CD4-positive, alpha-beta T cell treated with Interleukin-4 for 4 hours (primary cell): ENCODE results near the gene CACNA1B.

Experiments used
- DNase-seq: peaks from one replicate; pipeline ENCODE4 v3.0.0-alpha.2; 2020

The CACNA1B gene

DNA sequence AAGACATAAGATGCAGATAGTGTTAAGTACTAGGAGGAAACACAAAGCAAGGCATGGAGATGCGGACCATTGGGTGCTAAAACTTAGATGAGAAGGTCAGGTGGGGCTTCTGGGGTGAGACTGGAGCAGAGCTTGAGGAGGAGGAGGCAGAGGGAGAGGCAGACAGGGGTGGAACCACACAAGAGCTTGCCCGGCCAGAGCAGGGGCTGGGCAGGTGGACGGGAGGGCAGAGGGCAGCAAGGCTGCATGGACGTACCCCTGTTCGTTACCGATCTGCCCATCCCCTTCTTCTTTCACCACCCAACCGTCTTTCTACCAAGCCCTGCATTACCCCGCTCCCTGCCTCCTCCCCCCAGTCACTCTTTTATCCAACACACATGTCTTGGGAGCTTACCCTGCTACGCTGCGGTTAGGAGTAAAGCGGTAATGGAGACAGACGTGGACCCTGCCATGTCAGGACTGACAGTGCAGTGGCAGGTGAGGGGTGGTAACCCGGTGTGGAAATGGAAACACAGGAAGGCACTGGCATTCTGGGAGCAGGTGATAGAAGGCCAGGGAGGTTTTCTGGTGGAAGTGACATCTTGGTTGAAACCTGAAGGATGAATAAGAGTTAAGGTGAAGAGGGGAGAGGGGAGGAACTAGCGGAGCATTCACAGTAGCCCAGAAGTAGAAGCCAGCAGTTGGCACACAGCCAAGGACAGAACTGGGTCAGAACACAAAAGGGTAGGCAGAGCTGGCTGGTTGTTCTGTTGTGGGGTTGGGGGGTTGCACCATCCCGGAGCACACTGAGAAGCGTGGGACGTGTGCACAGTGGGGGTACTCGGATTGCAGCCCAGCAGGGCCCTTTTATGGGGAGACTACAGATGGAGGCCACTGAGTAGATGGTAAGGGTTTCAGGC, 167.2 kb downstream of the CACNA1B start:
- DNase-seq = no peak

DNA sequence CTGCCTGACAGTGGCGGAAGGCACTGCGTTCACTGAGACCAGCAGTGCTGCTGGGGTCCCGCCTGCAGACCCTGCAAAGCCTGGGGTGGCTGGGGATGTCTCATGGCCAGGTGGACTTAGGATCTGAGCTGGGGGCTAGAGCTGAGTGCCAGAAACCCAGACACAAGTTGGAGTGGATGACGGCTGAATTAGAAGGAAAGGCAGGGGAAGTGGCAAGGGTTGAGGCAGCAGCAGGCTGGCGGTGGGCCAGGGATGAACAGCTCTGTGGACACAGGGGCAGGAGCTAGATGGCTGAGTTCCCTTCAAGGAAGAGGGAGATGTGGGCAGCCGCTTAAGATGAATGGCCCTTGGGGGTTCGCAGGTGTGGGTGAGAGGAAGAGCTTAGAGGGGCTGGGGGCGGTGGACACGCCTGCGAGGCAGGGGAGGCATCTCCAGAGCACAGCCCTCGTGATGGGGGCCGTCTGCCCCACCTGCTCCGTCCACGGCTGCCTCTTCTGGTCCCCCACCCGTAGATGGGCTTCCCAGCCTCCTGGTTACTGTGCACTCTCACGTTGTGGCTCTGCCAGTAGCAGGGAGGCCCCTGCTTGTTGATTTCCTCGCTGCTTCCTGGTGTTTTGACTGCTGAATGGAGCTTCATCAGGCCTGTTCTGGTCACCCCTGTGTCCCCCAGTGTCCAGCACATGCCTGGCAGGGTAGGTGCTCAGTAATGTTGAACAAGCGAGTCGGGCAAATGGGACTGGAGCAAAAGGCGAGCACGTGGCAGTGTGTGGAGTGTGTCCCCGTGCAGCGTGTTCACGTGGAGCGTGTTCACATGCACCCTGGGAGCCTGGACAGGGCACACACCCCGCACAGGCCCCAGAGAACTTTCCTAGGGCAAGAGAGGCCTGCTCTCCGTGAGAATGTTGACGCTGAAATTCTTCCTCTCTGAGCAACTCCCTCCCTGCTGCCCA, 168.2 kb downstream of the CACNA1B start:
- no peak for DNase-seq

DNA sequence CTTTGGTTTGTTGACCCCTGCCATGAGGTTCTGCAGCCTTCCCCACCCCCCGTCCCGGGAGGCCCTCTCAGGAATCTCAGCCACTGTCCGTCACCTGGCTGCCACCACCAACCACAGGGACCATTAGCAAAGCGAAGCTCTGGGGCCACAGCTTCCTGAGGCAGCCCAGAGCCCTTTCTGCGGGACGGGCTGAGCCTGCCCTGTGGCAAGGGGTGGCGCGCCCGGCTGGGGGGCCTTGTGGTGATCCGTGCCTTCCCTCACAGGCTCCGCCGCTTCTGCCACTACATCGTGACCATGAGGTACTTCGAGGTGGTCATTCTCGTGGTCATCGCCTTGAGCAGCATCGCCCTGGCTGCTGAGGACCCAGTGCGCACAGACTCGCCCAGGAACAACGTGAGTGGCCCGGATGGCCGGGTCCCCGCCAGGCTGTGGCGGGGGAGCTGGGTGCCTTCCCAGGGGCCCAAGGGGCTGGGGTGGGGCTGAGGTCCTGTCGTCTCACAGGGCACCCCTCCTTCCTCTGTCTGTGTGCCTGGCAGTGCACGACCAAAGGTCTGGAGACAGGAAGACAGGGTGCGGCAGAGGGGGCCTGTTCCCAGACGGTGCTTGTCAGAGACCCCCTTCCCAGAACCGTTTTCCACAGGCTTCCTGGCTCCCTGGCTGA, 169.2 kb downstream of the CACNA1B start:
- DNase-seq = no peak

DNA sequence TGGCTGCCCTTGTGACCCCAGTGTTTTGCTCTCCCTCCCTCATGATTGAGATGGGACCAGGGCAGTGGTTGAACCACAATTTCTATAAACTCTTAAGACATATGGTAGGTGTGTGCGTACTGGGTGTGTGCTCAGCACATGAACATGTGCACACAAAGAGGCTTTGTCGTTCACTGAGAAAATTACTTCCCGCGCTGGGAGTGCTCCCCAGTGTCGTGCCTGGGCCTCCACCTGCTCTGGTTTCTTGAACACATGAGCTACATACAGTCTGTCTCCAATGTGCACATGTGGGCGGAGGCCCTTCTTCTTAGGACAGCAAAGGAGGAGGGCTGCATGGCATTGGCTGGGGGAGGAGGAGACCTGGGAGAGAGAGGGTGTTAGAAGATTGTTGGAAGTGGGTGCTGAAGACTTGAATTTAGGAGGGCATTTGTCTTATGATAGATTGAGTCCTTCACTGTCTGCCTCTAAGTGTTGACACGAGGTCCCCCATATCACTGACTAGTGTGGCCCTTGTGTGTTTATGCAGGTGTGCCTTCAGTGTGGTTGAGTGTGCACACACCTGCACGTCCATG, 170.0 kb downstream of the CACNA1B start:
- no peak for DNase-seq

DNA sequence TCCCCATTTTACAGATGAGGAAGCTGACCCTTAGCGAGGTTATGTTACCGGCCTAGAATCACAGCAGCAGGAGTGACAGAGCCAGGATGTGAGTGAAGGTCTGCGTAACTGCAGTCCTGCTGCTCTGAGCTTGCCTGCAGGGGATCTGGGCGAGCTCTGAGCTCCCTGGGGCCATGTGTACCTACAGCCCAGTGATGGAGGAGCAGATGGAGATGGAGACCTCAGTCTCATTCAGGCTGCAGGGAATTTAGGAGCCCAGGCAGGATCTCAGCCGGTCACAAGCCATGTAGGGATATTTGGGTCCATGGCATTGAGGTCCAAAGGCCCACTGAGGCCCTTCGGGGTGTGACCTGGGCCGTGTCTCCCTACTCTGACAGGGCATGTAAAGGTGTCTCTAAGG, 170.6 kb downstream of the CACNA1B start:
- DNase-seq = no peak

DNA sequence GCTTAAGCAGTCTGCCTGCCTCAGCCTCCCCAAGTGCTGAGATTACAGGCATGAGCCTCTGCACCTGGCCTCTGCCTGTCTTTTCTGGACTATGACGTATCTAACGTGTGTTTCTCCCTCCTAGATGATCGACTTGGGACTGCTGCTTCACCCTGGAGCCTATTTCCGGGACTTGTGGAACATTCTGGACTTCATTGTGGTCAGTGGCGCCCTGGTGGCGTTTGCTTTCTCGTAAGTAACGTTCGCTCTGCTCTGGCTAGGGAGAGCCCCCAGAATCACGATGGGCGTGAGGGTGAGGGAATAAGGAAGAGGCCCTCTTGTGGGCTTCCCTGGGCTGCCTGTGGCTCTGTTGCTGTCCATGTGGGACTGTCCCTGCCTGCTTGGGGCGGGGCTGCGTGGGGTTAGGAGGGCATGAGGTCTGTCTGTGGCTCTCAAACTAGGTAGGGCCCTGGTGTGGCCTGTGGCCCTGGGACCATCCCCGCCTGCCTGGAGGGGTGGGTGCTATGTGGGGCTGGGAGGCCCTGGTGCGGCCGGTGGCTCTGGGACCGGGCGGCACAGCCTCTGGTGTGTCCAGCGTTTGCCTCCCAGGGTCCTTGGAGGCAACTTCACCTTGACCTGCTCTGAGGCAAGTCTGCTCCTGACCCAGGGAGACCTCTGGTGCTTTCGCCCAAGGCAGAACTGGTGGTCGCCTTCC, 171.7 kb downstream of the CACNA1B start:
- DNase-seq = no peak

DNA sequence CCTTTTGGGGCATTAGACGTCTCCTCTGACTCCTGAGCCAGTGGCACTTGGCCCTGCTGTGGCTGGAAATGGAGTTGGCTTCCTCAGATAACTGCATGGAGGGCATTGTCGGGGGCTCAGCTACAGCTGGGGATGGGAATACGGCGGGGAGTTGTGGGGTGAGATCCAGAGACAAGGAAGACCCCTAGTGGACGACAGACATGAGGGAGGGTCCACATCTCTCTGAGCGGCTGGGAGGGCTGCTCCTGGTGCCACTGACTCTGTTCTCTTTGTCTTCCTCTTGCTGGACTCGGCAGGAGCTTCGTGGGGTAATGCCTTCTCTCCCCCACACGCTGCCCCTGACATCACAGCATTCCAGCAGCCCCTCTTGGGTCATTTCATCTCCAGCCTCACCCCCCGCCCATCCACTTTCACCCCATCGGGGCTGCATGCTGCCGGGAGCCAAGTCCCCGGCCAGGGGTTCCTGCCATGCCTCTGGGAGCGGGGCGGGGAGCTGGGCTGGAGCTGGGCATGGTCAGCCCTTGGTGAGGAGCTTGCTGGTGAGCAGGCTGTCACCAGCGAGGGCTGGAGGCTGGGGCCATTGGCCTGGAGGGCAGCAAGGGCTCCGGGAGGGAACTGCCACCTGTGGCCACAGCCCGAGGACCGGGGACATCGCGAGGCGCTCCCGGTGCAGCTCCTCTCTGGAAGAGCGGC, 172.3 kb downstream of the CACNA1B start:
- DNase-seq = no peak

DNA sequence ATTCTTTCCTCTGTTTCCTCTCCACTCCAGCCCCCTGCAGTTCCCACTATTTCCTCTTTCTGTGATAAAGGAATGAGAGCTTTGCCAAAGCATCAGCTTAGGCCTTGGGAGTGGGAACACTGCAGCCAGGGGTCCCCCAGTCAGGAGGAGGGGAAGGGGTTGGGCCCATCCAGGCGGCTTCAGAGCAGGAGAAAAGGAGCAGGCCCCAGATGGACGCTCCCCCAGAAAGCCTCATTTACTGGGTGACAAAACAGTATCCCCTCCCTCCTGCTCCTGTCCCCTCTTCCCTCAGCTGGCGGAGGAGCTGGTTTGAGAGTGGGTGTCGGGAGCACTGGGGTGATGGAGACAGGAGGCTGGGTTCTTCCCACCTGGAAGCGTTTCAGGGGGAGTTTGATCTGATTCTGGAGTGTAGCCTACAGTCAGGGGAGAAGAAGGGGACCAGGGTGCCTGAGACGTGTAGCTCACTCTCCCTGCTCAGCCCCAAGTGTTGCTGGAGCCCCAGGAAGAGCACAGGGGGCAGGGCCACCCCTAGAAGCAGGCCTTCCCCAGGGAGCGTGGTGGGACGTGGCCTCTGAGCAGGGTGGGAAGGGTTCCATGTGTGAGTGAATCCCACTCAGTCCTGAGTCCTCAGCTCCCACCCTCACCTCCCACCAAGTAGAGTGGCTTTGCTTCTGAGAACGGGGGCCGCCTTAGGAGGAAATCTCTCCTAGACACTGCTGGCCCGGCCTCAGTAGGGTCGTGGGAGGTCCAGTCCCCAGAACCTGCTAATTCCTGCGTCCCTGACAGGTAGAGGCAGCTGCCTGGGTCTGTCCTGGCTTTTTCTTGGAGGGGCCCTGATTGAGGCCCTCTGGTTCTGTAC, 173.1 kb downstream of the CACNA1B start:
- no peak for DNase-seq

DNA sequence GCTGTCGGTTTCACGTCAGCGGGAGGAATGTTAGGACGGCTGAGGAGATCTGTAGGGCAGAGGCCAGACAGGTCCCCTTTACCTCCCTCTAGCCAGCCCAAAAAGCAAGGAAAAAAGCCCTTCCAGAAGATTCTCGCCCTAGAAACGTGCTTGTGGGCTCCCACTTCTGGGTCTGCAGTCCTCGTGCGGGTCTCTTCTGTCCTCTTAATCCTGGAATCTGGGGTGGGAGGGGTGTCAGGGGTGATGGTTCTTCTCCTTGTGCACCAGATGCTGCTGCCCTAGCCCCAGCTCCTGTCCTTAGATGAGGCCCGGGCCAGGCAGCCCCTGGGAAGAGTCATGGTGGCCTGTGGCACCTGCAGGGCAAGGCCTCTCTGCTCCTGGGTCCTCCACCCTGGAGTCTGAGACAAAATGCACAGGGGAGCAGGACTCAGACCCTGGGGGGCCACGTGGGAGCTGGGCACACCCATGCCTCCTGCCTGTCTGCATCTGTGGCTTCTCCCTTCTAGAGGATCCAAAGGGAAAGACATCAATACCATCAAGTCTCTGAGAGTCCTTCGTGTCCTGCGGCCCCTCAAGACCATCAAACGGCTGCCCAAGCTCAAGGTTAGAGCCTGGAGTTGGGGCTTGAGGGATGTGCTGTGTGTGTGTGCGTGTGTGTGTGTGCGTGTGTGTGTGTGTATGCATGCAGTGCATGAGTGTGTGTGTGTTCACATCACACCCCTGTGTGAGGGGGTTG, 174.2 kb downstream of the CACNA1B start:
- DNase-seq = no peak

DNA sequence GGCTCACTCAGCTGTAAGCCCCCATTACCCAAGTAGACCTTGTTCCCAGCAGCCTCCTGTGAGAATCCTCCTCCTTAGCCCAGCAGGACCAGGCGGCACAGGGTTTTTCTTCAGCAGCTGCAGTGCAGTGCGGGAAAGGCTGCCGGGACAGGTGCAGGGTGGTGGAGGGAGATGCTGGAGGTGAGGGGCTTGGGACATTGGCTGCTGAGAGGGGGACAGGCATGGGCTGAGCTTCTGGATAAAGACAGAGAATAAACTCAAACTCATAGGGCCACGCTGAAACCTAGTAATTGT, 174.7 kb downstream of the CACNA1B start:
- no peak for DNase-seq

DNA sequence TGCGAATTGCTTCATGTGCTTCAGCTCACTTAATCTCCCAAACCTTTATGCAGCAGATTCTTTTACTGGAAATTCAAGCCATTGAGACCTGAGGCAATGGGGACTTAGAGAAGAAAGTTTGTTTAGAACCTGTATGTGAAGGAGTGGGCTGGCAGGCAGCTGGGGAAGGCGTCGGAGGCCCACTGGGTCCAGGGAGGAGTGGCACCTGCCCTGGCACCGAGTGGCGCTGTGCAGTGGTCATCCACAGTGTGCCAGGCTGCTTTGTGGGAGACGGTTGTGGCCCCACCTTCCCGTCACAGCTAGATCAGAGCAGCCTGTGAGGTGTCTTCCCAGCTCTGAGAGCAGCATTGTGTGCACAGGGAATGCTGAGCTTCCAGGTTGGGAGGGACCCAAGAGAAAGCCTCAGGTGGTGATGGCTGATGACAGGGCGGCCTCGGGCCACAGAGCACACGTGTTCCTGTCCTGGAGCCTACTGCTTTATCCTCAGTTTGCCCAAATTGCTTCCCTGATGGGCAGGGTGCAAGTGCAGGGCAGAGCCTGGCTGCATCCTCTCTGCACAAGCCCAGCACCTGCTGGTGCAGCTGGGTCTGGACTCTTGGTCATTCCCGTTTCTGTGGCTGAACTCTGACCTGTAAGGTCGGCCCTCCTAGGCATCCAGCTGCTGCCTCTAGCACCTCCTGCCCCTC, 175.2 kb downstream of the CACNA1B start:
- no peak for DNase-seq

DNA sequence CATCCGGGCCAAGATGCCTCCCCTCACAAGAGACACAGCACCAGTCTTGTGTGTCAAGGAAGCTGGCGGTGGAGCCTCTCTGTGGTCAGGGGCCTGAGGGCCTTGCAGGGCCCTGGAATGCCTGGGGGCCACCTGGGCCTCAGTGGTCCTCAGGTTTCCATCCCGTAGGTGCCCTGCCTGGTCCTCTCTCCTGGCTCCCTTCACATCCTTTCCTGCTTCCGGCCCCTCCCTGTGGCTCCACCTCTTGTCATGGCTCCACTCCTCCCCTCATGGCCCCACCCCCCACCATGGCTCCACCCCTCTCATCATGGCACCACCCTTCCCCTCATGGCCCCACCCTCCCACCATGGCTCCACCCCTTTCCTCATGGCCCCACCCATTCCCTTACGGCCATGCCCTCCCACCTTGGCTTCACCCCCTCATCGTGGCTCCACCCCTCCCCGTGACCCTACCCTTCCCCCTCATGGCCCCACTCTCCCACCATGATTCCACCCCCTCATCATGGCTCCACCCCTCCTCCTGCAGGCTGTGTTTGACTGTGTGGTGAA, 175.8 kb downstream of the CACNA1B start:
- no peak for DNase-seq

DNA sequence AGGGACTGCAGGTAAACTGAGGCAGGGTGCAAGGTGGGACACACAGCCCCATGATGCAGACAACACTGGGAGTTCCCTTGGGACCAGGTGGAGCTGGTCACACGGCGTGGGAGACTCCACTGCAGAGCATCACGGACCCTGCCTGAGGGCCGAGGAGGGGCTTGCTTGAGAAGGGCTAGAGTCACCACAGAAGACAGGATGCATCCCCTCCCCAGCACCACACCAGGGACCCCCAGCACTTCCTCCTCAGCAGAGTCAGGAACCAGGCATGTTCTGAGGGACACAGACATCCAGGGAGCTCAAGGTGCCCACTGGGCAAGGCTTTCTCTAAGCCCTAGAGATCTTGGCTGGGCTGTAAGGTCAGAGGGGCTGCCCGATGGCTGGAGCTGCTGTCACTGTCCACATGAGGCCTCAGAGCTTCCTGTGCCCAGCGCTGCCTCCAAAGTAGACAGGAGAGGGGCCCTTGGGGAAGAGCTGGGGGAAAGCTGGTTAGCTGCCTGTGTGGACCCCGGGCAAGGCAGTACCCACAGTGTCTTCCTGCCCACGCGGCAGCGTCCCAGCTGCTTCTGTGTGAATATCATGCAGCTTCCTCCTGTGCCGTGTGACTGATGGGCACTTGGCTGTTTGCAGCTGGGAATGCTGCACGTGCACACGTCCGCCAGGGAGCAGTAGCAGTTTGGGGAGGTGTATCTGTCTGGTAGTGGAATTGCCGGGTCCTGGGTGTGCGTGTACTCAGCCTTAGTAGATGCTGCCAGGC, 176.6 kb downstream of the CACNA1B start:
- no peak for DNase-seq

DNA sequence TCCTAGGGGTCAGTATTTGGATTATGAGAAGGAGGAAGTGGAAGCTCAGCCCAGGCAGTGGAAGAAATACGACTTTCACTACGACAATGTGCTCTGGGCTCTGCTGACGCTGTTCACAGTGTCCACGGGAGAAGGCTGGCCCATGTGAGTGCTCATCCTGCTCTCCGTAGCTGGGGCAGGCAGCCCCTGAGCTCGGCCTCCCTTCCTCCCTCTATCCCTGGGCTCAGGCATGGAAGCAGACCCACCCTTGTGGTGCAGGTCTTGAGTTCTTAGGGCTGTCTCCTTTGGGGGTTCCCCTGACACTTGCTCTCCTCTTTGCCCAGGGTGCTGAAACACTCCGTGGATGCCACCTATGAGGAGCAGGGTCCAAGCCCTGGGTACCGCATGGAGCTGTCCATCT, 180.1 kb downstream of the CACNA1B start:
- DNase-seq = no peak

DNA sequence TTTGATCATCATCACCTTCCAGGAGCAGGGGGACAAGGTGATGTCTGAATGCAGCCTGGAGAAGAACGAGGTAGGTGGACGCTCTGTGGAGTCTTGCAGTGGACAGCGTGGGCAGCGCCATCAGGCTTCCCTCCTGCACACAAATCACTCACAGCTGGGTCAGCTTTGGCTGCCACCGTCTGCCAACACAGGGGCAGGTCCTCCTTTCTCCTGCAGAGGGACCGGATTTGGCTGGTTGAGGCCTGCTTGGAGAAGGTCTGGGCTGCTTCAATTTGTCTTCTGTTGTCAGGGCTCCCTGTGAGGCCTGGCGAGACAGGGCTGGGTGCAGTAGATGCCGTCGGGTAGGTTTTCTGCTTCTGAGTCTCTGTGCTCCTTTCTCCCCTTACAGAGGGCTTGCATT, 180.6 kb downstream of the CACNA1B start:
- no peak for DNase-seq

DNA sequence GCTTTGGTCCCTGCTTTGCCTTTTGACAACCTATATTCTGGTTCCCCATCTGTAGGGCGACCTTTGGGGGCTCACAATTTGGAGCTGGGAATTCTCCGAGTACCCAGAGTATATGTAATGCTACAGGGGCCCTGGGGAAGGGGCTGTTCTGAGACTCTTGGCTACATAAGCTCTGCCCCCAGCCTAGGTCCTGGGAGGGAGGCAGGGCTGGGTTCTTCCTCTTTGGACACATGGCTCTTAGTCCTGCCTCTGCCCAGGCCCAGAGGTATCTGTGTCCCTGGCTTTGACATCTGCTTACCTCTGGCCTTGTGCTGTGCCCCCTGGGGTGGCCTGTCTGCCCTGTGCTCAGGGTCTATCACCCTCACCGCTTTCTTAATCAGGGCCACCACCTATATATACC, 181.6 kb downstream of the CACNA1B start:
- no peak for DNase-seq

DNA sequence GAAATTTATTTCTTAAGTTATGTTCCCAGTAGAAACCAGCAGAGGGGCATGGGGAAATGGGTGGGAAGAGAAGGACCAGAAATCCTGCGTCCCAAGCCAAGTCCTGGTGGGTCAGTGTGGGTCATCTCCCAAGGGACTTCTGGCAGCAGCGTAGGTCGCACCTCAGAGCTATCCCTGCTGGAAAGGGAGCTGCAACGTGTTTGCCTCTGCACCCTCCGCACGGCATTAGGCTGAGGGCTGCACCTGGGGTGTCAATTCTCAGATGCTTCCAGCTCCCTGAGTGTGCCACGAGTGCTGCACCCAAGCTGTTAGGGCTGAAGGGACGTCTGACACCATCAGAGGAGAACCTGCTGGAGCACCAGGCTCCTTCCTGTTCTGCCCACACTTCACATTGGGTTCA, 182.8 kb downstream of the CACNA1B start:
- DNase-seq = no peak

DNA sequence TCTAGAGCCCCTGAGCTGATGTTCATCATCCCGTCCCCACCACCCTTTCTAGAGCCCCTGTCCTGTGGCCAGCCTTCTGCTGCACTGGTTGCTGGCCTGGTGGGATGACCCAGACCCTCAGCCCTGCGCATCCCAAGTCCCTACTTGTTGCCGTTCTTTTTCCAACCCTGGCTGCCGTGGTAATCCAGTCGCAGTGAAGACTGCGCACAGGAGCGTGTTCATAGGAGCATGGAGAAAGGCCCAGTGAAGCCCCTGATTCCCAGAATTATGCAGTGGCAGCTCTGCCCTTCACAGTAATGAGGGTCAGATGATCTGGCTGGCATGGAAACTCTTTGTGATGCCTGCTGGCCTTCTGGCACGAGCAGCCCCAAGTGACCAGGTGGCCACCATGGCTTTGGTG, 183.3 kb downstream of the CACNA1B start:
- no peak for DNase-seq
